C4-2B (cell line): ENCODE data around the gene ZDHHC18.
"Not testable (repeated sequence)": the region's sequence is repeated elsewhere in the genome, so short reads cannot be mapped to it uniquely, and the experiment has no call there.

Experiments
- H3K27ac ChIP-seq: fragments of 450-650 bp; 2 replicates; pipeline ENCODE4 v1.5.1; 2017
- CTCF ChIP-seq: fragments of 450-650 bp; conservative IDR thresholded peaks from 2 replicates; pipeline ENCODE4 v1.5.1; 2017; ENCODE audit warnings: mild to moderate bottlenecking
- ZFX ChIP-seq: fragments of 450-650 bp; IDR thresholded peaks from 2 replicates; pipeline ENCODE4 v1.6.1; 2017

The ZDHHC18 gene

DNA sequence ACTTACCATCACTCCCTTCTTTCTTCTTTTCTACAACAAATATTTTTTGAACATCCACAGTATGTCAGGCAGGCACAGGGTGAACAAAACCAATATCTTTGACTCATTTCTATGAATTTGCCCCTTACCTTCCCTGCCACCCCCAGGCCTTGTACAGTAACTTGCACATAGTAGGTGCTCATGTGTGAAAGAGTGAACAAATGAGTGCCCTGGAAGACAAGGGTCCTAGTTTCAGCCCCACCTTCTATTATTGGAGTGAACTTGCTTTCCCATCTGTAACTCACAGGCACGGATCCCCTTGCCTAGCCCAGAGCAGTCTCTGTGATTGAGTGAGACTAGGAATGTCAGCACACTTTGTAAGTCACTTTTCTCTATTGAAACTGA, 12.8 kb downstream of the ZDHHC18 start:
- no peak overlapping the region for H3K27ac ChIP-seq
- TF ChIP-seq ZFX, result no peak

DNA sequence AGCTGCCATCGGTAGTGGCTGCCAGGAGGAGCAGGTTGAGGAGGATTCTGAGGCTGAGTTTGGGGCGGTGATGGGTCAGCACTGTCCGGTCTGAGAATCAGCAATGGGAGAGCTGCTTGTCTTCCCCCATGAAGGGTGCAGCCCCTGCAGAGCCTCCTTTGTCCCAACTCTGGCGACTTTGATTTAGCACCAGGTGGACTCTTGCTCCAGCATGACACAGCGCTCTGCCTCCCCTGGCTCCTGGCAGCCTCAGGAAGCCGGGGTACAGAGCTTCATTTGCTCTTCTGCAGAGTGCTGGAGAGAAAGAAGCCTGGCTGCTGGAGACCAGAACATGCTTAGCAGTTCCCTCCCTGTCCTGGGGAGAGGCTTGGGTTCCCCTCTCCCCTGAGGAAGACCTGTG, 13.3 kb downstream of the ZDHHC18 start:
- no peak overlapping the region for H3K27ac ChIP-seq

GRCh38 chr1:26844424-26845196, 18.1 kb downstream of the ZDHHC18 start:
- TF ChIP-seq CTCF (no peak), ZFX (no peak)
- H3K27ac ChIP-seq, result no peak overlapping the region

More for the DNA sequence above, 13.3 kb downstream of the ZDHHC18 start:
- TF ChIP-seq ZFX, result no peak
- TF ChIP-seq CTCF, result no peak

DNA sequence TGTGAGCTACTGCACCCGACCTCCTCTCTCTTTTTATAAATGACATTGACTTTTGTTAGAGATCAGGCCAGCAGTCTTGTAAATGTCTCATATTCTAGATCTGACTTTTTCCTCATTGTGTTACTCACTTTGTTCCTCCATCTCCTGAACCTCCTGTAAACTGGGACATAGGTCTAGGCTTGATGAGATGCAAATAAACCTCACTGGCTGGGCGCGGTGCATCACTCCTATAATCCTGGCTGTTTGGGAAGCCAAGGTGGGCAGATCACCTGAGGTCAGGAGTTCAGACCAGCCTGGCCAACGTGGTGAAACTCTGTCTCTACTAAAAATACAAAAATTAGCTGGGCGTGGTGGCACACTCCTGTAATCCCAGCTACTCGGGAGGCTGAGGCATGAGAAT, 21.3 kb downstream of the ZDHHC18 start:
- not testable (repeated sequence) for H3K27ac ChIP-seq

- no peak overlapping the region for H3K27ac ChIP-seq
- TF ChIP-seq ZFX, result no peak
- no peak for TF ChIP-seq CTCF
Observed at GRCh38 chr1:26848499-26848898, 22.0 kb downstream of the ZDHHC18 start.

DNA sequence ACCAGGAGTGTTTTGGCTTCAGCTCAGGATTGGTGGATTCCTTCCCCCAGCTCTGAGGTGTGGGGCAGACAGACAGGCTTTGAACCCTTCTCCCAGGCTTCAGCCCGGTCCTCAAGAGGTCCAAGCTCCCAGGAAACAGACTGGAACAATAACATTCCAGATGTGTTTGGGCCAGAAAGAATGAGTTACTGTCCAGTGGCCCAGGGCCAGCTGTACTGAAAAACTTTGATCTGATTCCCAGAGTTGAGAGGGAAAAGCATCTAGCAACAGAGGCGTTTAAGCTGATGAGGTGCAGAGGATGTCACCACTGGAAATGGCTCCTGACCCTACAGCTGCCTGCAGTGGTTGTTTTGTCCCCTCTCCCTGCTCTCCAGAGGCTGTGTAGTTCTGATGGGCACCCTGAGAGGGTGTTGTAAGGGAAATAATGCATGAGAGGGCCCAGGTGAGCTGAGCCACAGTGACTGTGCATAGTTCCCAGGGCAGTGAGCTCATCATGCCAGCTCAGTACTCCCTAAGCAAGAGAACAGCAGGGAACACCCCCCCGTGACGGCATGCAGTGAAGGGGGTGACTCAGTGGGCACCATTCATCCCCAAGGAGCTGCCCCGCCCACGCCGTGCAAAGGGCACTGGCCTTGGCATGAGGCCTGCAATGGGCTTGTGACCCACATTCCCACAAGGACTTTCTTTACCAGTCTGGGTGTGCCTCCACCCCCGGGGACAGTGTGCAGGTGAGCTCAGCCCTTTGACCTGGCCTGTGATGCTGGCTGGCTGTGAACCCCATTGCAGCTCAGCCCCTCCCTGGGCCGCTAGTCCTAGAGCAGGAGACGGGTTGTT, 22.7 kb downstream of the ZDHHC18 start:
- H3K27ac ChIP-seq, result no peak overlapping the region
- TF ChIP-seq CTCF, result no peak
- TF ChIP-seq ZFX, result no peak

DNA sequence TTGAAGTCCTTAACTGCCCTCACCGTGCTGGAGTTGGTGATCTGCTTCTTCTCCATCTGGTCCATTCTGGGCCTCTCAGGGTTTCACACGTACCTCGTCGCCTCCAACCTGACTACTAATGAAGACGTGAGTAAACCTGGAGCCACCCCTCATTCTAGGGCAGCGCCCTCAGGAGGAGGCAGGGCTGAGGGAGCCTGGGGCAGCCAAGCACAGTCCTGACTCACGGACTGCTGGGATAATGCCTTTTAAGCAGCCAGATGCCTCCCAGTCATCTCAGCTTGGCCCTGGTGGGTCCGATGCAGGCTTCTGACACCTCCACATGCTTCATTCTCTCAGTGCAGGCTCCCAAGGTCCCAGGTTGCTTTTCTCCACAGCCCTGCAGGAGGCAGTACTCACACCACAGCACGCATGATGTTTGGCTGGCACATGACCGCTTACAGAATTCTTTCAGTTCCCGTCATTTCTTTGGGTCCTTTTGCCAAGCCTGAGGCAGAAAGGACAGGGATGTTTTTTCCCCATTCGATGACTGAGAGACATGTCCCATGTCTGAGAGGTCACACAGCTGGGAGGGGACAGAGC, 24.7 kb downstream of the ZDHHC18 start:
- TF ChIP-seq ZFX (no peak), CTCF (no peak)
- H3K27ac ChIP-seq, result no peak overlapping the region

DNA sequence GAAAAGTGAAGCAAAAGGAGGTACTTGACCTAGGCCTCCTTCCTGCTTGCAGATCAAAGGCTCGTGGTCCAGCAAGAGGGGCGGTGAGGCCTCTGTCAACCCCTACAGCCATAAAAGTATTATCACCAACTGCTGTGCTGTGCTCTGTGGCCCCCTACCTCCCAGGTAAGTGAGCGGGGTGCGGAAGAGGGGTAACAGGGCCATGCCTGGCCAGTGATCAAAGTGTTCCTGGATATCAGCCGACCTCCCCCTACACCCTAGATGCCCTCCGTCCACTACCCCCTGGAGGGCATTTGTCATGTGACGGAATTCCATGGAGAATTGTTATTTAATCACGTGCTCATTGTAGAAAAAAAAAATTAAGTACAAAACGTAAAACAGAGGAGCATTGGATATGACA, 26.2 kb downstream of the ZDHHC18 start:
- TF ChIP-seq CTCF (no peak), ZFX (no peak)
- no peak overlapping the region for H3K27ac ChIP-seq
